Measurements from ENCODE around the gene PDE12.

- TF ChIP-seq CTCF (IDR thresholded peaks at IDR 0.05) (no peak), TAF1 (IDR thresholded peaks at IDR 0.05; ENCODE audit: borderline replicate concordance, low read depth, low read length) (no peak), GABPA (IDR thresholded peaks at IDR 0.05; ENCODE audit: low read depth) (no peak)
Measured at GRCh38 chr3:57583544-57583943, 27.5 kb downstream of the PDE12 start.
